IPS-NIHi11 (cell line): Measurements from ENCODE around the gene DEAF1.
A peak's percentile ranks its signal among the peaks of the same experiment; 100 is the strongest.
"Not testable (repeated sequence)": the region's sequence is repeated elsewhere in the genome, so short reads cannot be mapped to it uniquely, and the experiment has no call there.

Experiments used
- DNase-seq: peaks from one replicate; pipeline ENCODE4 v3.0.0; 2012; ENCODE audit warnings: mixed read lengths, low spot score

Gene DEAF1, protein sequence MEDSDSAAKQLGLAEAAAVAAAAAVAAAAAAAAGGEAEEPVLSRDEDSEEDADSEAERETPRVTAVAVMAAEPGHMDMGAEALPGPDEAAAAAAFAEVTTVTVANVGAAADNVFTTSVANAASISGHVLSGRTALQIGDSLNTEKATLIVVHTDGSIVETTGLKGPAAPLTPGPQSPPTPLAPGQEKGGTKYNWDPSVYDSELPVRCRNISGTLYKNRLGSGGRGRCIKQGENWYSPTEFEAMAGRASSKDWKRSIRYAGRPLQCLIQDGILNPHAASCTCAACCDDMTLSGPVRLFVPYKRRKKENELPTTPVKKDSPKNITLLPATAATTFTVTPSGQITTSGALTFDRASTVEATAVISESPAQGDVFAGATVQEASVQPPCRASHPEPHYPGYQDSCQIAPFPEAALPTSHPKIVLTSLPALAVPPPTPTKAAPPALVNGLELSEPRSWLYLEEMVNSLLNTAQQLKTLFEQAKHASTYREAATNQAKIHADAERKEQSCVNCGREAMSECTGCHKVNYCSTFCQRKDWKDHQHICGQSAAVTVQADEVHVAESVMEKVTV

DNA sequence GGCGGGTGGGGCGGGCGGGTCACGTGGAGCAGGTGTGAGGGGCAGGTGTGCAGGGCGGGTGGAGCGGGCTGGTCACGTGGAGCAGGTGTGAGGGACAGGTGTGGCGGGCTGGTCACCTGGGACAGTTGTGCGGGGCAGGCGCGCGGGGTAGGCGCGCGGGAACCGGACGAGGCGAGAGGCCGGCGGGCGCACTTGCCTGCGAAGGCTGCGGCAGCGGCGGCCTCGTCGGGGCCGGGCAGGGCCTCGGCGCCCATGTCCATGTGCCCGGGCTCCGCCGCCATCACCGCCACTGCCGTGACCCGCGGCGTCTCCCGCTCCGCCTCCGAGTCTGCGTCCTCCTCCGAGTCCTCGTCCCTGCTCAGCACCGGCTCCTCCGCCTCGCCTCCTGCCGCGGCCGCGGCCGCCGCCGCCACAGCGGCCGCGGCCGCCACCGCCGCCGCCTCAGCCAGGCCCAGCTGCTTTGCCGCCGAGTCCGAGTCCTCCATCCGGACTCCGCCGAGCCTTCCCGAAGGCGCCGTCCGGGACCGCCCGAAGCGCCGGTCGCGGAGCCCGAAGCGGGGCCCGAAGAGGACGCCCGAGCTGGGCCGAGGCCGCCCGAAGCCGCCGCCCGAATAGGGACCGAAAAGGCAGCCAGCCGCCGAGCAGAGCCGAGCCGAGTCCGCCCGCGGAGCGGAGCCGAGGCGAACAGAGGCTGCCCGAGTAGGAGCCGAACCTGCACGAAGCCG lies at the start of gene DEAF1:
TSS of gene DEAF1 (minus strand) at position 660 of the 725 bp plus-strand sequence. CDS start at position 485, 175 bp downstream.
- DNase-seq: peak; percentile 91

DNA sequence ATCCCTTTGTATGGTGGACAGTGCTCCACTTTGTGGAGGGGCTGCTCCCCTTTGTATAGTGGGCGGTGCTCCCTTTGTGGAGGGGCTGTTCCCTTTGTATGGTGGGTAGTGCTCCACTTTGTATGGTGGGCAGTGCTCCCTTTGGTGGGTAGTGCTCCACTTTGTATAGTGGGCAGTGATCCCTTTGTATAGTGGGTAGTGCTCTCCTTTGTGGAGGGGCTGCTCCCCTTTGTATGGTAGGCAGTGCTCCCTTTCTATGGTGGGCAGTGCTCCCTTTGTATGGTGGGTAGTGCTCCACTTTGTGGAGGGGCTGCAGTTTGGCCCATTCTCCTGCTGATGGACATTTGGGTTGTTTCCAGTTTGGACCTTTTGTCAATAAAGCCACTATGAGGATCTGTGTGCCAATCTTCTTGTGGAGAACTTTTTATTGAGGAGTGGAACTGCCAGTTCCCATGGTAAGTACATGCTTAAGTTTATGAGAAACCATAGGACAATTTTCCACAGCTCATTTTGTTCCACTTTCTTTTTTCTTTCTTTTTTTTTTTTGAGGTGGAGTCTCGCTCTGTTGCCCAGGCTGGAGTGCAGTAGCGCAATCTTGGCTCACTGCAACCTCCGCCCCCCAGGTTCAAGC lies 47.7 kb upstream of the DEAF1 start:
- DNase-seq: no peak

DNA sequence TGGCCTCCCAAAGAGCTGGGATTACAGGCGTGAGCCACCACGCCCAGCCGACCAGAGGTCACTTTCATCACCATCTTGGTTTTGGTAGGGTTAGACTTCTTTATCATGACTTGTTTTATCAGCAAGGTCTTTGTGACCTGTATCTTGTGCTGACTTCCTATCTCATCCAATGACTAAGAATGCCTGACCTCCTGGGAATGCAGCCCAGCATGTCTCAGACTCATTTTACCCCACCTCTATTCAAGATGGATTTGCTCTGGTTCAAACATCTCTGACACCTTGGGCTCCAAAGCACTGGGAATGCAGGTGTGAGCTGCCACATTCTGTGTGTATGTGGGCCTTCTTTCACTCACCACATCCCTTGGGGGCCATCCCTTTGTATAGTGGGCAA lies 47.1 kb upstream of the DEAF1 start:
- no peak for DNase-seq

DNA sequence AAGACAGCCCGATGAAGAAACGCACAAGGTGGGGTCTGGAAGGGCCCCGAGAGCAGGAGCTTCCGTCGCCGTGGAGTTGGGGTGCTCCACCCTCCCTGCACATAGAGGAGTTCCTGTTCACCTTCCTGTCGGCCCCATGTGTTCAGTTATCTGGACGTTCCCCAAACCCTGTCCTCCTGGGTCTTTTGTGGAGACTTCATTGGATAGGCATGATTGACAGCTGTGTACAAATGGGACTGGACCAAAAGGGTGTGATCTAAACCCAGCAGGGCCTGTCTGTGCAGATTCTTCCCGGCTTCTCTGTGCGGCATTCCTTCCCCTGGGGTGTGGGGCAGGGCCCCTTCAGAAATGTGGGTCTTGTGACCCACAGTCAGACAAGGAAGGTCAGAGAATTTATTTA lies 42.9 kb upstream of the DEAF1 start:
- not testable (repeated sequence) for DNase-seq

DNA sequence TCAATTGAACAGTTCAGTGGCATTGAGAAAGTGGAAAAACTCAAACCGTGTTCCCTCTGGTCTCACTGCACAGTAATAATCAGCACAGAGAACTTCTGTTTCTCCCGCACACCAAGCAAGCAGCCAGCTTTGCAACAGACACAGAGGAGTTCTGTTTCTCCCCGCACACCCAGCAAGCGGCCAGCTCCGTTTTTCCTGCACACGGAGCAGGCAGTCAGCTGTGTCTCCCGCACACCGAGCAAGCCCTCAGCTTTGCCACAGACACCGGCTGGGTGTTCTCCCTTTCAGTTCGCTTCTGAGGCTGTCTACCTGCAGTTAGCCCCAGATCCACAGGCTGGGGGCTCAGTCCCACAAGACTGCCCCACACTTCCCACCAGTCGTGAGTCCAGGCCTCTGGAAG lies 42.3 kb upstream of the DEAF1 start:
- DNase-seq: no peak

DNA sequence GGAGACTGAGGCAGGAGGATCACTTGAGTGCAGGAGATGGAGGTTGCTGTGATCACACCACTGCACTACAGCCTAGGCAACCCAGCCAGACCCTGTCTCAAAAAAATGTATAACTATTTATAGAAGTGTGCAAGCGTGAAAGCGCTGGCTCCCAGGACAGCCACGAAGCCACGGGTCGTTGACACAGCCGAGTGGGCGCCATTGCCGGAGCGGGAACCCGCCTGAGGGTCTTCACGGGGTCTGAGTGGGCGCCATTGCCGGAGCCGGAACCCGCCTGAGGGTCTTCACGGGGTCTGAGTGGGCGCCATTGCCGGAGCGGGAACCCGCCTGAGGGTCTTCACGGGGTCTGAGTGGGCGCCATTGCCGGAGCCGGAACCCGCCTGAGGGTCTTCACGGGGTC lies 39.5 kb upstream of the DEAF1 start:
- not testable (repeated sequence) for DNase-seq

DNA sequence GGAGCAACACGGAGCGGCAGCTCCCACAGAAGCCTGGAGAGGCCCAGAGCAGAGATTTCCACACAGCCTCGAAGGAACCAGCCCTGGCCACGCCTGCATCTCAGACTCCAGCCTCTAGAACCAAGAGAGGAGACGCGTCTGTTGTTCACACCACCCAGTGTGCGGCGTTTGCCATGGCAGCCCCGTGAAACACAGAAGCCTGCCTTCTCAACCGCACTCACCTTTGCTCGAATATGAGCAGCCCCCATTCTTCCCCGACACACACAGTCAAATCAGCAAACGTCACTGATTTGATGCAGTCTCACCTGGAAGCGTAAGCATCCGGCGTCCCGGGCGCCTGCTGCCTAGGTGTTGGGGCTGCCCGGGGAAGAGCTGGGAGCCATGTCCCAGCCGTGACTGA lies 38.0 kb upstream of the DEAF1 start:
- no peak for DNase-seq

DNA sequence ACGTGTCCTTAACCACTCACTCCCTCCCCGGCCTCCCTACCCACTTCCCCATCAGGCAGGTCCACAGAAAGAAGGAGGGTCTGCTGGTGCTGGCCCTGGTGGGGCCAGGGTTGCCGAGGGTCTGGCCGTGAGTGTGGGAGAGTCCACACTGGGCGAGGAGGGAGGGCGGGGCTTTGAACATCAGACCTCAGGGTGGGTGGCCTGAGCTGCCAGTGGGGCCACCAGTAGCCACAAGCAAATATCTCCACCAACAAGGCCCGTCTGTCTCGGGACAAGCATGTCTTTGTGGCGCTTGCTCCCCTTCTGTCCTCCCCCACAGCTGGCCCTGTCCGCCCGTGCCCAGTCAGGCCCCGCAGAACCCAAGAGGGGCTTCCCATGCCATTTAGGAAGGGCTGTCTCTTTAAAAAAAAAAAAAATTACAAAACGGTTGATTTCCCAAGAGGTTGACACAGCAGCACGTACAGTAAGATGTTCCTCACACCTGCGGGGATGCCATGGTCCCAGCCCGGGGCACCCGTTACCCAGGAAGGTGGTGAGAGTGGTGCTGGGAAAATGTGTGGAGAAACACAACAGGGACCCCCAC lies 34.6 kb upstream of the DEAF1 start:
- DNase-seq: no peak

DNA sequence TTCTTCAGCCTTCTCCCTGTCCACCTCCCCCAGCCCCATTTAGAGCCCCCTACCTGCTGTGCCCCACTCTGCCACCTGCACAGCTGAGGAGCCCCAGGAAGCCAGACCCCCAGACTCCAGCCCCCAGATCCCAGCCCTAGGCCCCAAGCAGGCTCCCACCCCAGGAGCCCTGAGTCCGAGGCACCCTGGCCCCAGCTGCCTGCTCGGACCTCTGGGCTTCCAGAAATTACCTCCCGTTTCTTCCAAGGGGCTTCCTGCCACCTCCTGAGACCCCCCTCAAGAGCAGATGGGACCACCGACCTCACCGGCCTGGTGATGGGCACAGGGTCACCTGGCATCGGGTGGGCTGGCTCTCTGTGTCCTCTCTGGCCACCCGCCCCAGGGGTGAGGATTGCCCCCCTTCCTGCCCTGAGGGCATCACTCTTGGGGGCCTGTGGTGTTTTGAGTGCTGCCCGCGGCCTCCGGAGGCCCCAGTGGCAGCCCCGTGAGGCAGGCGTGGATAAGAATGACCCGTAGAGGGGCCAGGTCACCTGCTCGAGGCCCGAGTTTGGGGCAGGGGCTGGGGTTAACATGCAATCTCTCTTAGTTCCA lies 34.0 kb upstream of the DEAF1 start:
- no peak for DNase-seq

DNA sequence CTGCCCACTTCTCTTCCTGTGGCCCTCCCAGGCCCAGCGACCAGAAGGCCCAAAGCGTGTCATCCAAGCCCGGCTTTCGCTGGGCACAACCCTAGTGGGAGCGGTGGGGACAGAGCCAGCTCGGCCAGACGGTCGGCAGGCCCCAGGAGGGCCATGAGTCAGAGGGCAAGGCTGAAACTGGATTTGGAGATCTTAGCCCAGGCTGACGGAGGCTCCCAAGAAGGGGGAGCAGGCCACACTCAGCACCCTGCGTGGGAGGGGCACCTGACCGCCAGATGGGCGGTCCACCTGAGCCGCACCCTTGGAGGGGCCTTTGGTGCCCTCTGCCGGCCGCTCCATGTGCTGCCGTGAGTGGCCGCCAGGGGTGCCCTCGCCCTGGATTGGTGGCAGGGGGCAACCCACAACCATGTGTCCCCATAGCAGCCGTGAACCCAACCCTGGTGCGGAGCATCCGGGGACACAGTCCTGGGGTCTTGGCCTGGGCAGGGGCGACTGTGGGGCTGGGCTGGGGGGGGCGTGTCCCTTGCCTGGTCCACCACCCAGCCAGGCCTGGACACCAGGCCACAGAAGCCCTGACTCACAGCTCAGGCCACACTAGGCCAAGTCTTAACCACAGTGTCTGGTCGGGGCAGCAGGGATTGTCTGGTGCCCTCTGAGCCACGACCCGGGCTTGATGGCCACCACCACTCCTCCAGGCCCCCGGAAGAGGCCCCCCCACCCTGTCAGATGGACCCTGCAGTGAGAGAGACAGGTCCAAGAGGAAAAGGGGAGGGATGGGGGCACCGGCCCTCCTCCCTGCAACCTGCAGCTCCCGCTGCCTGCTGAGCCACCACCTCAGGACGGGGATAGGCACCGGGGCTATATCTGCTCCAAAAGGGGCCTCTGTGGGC lies 33.1 kb upstream of the DEAF1 start:
- peak; percentile 94 for DNase-seq

DNA sequence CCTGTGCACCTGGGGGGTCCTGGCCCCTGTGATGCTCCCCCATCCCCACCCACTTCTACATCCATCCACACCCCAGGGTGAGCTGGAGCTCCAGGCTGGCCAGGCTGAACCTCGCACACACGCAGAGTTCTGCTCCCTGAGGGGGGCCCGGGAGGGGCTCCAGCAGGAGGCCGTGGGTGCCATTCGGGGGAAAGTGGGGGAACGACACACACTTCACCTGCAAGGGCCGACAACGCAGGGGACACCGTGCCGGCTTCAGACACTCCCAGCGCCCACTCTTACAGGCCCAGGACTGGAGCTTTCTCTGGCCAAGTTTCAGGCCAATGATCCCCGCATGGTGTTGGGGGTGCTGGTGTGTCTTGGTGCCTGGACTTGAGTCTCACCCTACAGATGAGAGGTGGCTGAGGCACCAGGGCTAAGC lies 32.3 kb upstream of the DEAF1 start:
- no peak for DNase-seq

DNA sequence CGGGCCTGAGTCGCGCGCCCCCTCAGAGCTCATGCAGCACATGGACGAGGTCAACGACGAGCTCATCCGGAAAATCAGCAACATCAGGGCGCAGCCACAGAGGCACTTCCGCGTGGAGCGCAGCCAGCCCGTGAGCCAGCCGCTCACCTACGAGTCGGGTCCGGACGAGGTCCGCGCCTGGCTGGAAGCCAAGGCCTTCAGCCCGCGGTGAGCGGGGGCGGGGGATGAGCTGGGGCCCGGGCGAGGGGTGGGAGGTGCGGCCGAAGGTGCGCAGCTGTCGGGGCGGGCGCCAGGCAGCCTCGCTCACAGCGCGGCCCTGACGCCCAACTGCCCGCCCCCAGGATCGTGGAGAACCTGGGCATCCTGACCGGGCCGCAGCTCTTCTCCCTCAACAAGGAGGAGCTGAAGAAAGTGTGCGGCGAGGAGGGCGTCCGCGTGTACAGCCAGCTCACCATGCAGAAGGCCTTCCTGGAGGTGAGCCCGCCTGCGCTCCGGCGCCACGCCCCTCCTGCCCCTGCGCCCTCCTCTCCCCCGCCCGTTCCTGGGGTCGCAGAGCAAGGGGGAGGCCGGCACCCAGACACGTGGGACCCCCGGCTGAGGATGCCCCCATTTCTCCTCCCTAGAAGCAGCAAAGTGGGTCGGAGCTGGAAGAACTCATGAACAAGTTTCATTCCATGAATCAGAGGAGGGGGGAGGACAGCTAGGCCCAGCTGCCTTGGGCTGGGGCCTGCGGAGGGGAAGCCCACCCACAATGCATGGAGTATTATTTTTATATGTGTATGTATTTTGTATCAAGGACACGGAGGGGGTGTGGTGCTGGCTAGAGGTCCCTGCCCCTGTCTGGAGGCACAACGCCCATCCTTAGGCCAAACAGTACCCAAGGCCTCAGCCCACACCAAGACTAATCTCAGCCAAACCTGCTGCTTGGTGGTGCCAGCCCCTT lies 31.5 kb upstream of the DEAF1 start:
- peak; percentile 62 for DNase-seq

DNA sequence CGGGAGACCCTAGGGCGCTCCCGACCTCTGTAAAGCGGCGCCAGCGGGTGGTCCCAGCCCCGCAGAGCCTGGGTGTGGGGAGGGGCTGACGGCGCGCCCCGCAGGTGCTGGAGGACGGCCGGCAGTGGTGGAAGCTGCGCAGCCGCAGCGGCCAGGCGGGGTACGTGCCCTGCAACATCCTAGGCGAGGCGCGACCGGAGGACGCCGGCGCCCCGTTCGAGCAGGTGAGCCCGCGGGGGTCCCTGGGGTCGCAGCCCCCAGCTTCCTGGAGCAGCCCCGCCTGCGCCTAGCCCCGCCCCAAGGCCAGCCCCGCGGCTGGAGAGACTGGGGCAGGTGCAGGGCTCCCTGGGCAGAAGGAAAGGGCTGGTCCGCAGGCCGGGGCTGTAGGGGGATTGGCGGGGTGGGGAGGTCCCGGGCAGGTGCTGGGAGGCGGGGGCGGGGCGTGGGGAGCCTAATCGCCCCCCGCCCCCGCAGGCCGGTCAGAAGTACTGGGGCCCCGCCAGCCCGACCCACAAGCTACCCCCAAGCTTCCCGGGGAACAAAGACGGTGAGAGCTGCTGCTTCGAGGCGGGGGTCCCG lies 30.7 kb upstream of the DEAF1 start:
- DNase-seq: peak; percentile 62

DNA sequence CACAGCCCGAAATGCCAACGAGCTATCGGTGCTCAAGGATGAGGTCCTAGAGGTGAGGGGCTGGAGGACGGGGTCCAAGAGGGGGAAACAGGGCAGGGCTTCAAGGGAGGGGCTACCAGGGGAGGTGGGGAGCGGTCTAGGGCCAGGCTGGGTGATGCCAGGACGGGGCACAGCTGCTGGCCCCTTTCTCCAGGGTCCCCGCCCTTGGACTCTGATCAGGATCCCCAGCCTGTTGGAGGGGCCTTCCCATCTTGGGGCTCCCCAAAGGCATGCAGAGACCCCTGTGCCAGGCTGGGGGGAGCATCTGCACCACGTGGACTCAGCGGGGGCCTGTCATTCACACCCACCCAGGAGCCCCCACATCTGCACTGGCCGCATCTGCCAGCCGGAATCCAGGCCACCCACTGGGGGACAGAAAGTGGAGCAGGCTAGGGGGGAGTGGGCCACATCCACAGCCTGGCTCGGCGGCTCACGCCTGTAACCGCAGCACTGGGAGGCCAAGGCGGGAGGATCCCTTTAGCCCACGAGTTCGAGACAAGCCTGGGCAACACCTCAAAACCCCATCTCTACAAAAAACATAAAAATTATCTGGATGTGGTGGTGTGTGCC lies 29.9 kb upstream of the DEAF1 start:
- peak; percentile 2 for DNase-seq

DNA sequence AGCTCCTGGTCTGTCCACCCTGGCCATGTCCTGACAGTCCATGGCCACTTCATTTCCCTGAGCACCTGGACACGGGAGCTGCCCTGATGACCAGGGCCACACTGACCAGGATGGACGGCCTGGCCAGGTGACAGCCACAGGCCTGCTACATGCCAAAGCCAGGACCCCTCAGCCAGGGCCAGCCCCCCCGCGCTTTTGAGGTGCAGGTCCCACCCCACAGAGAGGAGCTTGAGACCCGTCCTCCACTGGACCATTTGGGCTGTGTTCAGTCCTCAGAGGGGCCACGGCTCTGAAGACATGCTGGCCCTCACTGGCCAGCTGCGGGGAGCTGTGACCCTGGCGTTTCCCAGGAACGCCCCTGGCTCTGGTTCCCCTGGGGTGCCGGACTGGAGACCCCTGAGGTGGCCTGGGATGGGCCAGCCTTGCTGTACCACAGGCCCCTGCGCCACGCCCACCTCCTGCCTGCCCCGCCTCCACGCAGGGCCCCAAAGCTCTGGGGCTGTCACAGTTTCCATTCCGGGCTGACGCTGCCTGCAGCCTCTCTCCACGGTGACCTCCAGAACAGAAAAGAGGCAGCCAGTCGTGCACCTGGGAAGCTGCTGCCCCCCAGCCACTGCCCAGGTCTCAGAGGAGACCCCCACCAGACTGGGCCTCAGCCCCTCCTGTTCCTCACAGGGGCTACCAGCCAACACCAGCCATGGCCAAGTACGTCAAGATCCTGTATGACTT lies 29.2 kb upstream of the DEAF1 start:
- peak; percentile 14 for DNase-seq

DNA sequence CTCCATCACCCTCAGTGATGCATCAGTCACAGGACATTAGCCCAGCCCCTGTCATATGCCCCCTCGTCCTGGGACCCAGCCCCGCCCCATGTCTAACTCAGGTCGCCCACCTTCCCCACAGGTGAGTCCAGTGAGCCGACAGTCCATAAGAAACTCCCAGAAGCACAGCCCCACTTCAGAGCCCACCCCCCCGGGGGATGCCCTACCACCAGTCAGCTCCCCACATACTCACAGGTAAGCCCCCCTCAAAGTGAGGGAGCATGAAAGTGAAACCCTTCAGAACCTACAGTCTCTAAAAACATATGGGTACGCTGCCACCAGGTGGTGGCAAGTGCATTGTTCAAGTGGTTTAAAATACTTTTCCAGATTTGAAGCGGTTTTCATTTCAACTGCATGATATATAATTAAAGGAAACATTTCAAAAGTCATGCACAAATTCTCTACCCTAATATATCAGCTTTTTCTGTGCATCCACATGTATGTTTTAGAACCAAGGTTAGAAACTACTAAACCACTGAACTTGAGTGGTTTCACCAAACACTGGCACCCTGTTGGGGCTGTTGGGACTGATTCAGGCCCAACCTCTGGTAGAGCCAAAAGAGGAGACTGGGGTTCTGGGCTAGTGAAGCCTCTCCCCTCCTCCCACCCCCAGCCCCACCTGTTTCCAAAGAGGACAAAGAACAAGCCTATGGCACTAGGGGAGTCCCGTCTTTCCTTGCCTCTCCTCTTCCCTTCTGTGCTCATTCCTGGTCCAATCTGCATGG lies 28.3 kb upstream of the DEAF1 start:
- DNase-seq: peak; percentile 10

DNA sequence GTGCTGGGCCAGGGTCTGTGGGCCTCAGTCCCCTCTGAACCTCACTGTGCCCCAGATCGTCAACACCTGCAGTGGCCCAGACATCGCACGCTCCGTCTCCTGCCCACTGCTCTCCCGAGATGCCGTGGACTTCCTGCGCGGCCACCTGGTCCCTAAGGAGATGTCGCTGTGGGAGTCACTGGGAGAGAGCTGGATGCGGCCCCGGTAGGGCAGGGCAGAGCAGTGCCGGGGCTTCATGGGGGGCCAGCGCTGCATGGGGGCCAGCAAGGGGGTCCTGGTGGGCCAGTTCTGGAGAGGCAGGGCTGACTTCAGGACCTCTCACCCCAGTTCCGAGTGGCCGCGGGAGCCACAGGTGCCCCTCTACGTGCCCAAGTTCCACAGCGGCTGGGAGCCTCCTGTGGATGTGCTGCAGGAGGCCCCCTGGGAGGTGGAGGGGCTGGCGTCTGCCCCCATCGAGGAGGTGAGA lies 27.4 kb upstream of the DEAF1 start:
- peak; percentile 4 for DNase-seq
